ENCODE measurements around the gene MAST4. TPM values are rescaled to one million over a fixed set of nuclear protein-coding genes. Genes with fewer than 3 reads are reported as not detected.

The MAST4 gene
- polyA plus RNA-seq, 2 of the 4 experiments (the other 2 are of a cell fraction) = 1.2 to 5.8 TPM

- ChIA-PET CTCF (interaction anchor here (1.4 kb wide), 1 partner anchor 25 kb away, joined by 4 read pairs; no protein-coding TSS in a partner anchor), POLR2A (no interaction called here)
- no peak for ATAC-seq
- Histone ChIP-seq H3K4me2 (no peak overlapping the region), H3K27ac (no peak overlapping the region), H3K4me3 (no peak overlapping the region), H3K4me1 (no peaks in the 10 kb centered on the region), H3K9me3 (no peaks in the 10 kb centered on the region)
- WGBS (ENCODE audit: missing lambda C conversion rate) = 33% methylated on average over 3 of the region's 3 CpGs
- no peak for DNase-seq (ENCODE audit: low read depth in 1 of 2, low spot score in 1 of 2)
- TF ChIP-seq KDM1A (IDR thresholded peaks at IDR 0.05; ENCODE audit: low read depth) = no peak
- no peak for TF ChIP-seq FOSL2 (IDR thresholded peaks at IDR 0.05)
- no peak for TF ChIP-seq FOSL2 (CRISPR knock-in tag; IDR thresholded peaks at IDR 0.05)
- no peak for TF ChIP-seq ESRRA (IDR thresholded peaks at IDR 0.05; ENCODE audit: borderline replicate concordance, low read length)
- TF ChIP-seq JUNB (IDR thresholded peaks at IDR 0.05) = no peak
- no peak for FAIRE-seq
These were observed 308.0 kb downstream of the MAST4 start for GRCh38 chr5:66904189-66904588.

GRCh38 chr5:66906021-66906420, 309.8 kb downstream of the MAST4 start:
- FAIRE-seq (no peak), DNase-seq (ENCODE audit: low read depth in 1 of 2, low spot score in 1 of 2) (no peak), ATAC-seq (no peak)
- POLR2A ChIA-PET = no interaction called here
- Histone ChIP-seq H3K4me2 (no peak overlapping the region), H3K4me1 (no peaks in the 10 kb centered on the region), H3K4me3 (no peak overlapping the region), H3K9me3 (no peaks in the 10 kb centered on the region), H3K27ac (no peak overlapping the region)
- TF ChIP-seq REST (IDR thresholded peaks at IDR 0.05) (no peak), FOSL2 (IDR thresholded peaks at IDR 0.05) (no peak), FOSL2 (CRISPR knock-in tag; IDR thresholded peaks at IDR 0.05) (no peak), EHF (CRISPR knock-in tag; IDR thresholded peaks at IDR 0.05) (no peak), RNF2 (IDR thresholded peaks at IDR 0.05; ENCODE audit: borderline replicate concordance, low read depth) (no peak)
- CTCF ChIA-PET = no interaction called here
- WGBS (ENCODE audit: missing lambda C conversion rate) = 75% methylated on average over 3 of the region's 3 CpGs

- no peak for TF ChIP-seq HEYL (CRISPR knock-in tag; IDR thresholded peaks at IDR 0.05)
- no peak for TF ChIP-seq ZSCAN20 (CRISPR knock-in tag; IDR thresholded peaks at IDR 0.05)
- TF ChIP-seq ZFP36 (IDR thresholded peaks at IDR 0.05; ENCODE audit: borderline replicate concordance, partially characterized antibody) = no peak
- TF ChIP-seq PHF8 (IDR thresholded peaks at IDR 0.05; ENCODE audit: borderline replicate concordance, low read depth) = no peak
- TF ChIP-seq CEBPB (IDR thresholded peaks at IDR 0.05) = no peak
- ATAC-seq (no peak), DNase-seq (ENCODE audit: low read depth in 1 of 2, low spot score in 1 of 2) (no peak), FAIRE-seq (no peak)
- H3K27ac ChIP-seq = no peak overlapping the region
- 76% methylated on average over 1 of the region's 1 CpG for WGBS (ENCODE audit: missing lambda C conversion rate)
- ChIA-PET CTCF (no interaction called here), POLR2A (no interaction called here)
- no peak overlapping the region for H3K4me2 ChIP-seq
- H3K4me1 ChIP-seq = no peaks in the 10 kb centered on the region
- no peak overlapping the region for H3K4me3 ChIP-seq
- no peaks in the 10 kb centered on the region for H3K9me3 ChIP-seq
These were observed 312.0 kb downstream of the MAST4 start for GRCh38 chr5:66908230-66908629.

- no peak for FAIRE-seq
- TF ChIP-seq MAZ (IDR thresholded peaks at IDR 0.05; ENCODE audit: borderline replicate concordance, low read depth, low read length) (no peak), EHF (CRISPR knock-in tag; IDR thresholded peaks at IDR 0.05) (no peak), CHD4 (IDR thresholded peaks at IDR 0.05; ENCODE audit: borderline replicate concordance) (no peak), SMC3 (IDR thresholded peaks at IDR 0.05) (no peak), RFX5 (IDR thresholded peaks at IDR 0.05) (no peak), FOSB (CRISPR knock-in tag; IDR thresholded peaks at IDR 0.05) (no peak), NR3C1 (IDR thresholded peaks at IDR 0.05) (no peak), E2F6 (IDR thresholded peaks at IDR 0.05; ENCODE audit: borderline replicate concordance, low read depth) (no peak), FOXS1 (CRISPR knock-in tag; IDR thresholded peaks at IDR 0.05) (no peak), ZC3H11A (IDR thresholded peaks at IDR 0.05) (no peak), RNF2 (IDR thresholded peaks at IDR 0.05; ENCODE audit: borderline replicate concordance, low read depth) (no peak), ZSCAN20 (CRISPR knock-in tag; IDR thresholded peaks at IDR 0.05) (no peak), GATA3 (IDR thresholded peaks at IDR 0.05; ENCODE audit: borderline replicate concordance) (no peak)
- TF ChIP-seq, protein P1, sequence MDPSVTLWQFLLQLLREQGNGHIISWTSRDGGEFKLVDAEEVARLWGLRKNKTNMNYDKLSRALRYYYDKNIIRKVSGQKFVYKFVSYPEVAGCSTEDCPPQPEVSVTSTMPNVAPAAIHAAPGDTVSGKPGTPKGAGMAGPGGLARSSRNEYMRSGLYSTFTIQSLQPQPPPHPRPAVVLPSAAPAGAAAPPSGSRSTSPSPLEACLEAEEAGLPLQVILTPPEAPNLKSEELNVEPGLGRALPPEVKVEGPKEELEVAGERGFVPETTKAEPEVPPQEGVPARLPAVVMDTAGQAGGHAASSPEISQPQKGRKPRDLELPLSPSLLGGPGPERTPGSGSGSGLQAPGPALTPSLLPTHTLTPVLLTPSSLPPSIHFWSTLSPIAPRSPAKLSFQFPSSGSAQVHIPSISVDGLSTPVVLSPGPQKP (IDR thresholded peaks at IDR 0.05; ENCODE audit: low read depth, low read length) = no peak
- TF ChIP-seq, protein P2, sequence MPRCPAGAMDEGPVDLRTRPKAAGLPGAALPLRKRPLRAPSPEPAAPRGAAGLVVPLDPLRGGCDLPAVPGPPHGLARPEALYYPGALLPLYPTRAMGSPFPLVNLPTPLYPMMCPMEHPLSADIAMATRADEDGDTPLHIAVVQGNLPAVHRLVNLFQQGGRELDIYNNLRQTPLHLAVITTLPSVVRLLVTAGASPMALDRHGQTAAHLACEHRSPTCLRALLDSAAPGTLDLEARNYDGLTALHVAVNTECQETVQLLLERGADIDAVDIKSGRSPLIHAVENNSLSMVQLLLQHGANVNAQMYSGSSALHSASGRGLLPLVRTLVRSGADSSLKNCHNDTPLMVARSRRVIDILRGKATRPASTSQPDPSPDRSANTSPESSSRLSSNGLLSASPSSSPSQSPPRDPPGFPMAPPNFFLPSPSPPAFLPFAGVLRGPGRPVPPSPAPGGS (IDR thresholded peaks at IDR 0.05) = no peak
These were observed 313.2 kb downstream of the MAST4 start for GRCh38 chr5:66909364-66909763.

More at GRCh38 chr5:66909364-66909763, 313.2 kb downstream of the MAST4 start:
- no peak overlapping the region for H3K27ac ChIP-seq
- H3K4me2 ChIP-seq = no peak overlapping the region
- H3K9me3 ChIP-seq = no peaks in the 10 kb centered on the region
- no peak for ATAC-seq
- H3K4me1 ChIP-seq = no peaks in the 10 kb centered on the region
- DNase-seq (ENCODE audit: low read depth in 1 of 2, low spot score in 1 of 2) = no peak
- 75% methylated on average over 3 of the region's 3 CpGs for WGBS (ENCODE audit: missing lambda C conversion rate)
- ChIA-PET POLR2A (no interaction called here), CTCF (interaction anchor here (1.0 kb wide), 1 partner anchor 11 kb away, joined by 4 read pairs; no protein-coding TSS in a partner anchor)
- H3K4me3 ChIP-seq = no peak overlapping the region

Measured in A549 (cell line).